Esophagus squamous epithelium (tissue), 4 donors: Measurements from ENCODE around the gene RNF220.

ENCODE experiments used
- POLR2A ChIP-seq, 4 donors: fragments of 450-650 bp; IDR thresholded peaks; one replicate each; pipeline ENCODE4 v1.6.1; 2017; ENCODE audit warnings: antibody characterized with exemption in 4 of 4, mild to moderate bottlenecking in 4 of 4, moderate library complexity in 3 of 4
- TF ChIP-seq, protein P1 (sequence below), 6 experiments: fragments of 450-650 bp in 4 of 6; fragments of 200-600 bp in 2 of 6; sonication (generic) in 2 of 6; IDR thresholded peaks; one replicate each; pipeline ENCODE4 v1.5.1; 2016 to 2019; ENCODE audit warnings: antibody characterized with exemption in 6 of 6, mild to moderate bottlenecking in 4 of 6, moderate library complexity in 4 of 6

DNA sequence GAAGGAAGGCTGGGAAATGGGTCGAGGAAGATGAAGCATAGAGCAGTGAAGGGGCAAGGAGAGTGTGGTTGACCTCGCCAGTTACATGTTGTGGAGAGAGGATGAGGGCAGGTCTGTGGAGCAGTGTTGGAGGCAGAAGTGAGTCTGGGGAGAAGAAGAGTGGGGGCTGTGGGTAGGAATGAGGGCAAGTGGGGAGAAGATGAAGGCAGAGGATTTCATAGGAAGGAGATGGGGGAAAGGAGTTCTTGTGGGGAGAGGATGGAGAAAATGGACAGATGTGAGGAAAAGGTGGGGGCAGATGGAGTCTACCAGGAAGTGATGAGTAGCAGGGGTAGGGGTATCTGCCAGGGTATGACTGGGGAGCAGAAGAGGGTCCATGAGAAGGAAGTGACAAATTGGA lies 273.1 kb downstream of the RNF220 start:
- TF ChIP-seq, protein P1, sequence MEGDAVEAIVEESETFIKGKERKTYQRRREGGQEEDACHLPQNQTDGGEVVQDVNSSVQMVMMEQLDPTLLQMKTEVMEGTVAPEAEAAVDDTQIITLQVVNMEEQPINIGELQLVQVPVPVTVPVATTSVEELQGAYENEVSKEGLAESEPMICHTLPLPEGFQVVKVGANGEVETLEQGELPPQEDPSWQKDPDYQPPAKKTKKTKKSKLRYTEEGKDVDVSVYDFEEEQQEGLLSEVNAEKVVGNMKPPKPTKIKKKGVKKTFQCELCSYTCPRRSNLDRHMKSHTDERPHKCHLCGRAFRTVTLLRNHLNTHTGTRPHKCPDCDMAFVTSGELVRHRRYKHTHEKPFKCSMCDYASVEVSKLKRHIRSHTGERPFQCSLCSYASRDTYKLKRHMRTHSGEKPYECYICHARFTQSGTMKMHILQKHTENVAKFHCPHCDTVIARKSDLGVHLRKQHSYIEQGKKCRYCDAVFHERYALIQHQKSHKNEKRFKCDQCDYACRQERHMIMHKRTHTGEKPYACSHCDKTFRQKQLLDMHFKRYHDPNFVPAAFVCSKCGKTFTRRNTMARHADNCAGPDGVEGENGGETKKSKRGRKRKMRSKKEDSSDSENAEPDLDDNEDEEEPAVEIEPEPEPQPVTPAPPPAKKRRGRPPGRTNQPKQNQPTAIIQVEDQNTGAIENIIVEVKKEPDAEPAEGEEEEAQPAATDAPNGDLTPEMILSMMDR (IDR thresholded peaks at IDR 0.05), result no peak
- no peak for TF ChIP-seq POLR2A (IDR thresholded peaks at IDR 0.05)
